ENCODE measurements around the gene C17orf78.
"Not testable (repeated sequence)": the region's sequence is repeated elsewhere in the genome, so short reads cannot be mapped to it uniquely, and the experiment has no call there.

The C17orf78 gene

DNA sequence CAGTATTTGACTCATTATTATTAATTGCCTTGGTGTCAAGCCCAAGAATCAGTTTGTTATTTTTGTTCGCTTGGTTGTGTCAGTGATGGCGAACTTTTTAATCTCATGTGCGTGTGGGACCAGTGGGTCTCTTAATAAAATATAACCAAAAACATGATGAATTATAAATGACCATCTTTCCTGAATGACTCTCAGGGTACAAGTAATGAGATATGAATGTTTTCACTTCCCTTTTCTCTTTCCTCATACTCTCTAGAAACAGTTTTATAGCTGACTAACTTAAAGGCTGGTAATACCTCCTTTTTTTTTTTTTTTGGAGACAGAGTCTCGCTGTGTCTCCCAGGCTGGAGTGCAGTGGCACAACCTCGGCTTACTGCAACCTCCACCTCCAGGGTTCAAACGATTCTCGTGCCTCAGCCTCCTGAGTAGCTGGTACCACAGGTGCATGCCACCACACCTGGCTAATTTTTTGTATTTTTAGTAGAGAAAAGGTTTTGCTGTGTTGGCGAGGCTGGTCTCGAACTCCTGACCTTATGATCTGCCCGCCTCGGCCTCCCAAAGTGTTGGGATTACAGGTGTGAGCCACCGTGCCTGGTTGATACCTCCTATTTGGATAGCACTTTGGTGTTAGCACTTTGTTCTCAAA, 65.7 kb downstream of the C17orf78 start:
- DNase-seq, result not testable (repeated sequence)

Measured in activated gamma-delta T cell treated with Interleukin-2 at 50 U/mL for 16 hours (primary cell).